Measurements from ENCODE around the gene CDKN3.
"Not testable (repeated sequence)": the region's sequence is repeated elsewhere in the genome, so short reads cannot be mapped to it uniquely, and the experiment has no call there.

The CDKN3 gene

GRCh38 chr14:54381821-54382220, 15.0 kb upstream of the CDKN3 start:
- in situ Hi-C loops (cut with HindIII; ENCODE audit: low pct_unique_long_range_greater_than_20kb, low sequenced_read_pairs), result no loop called here
- DNase-seq (ENCODE audit: low read depth in 1 of 2, low spot score in 1 of 2), result no peak
- TF ChIP-seq JUND (IDR thresholded peaks at IDR 0.05; ENCODE audit: low read depth), result no peak

GRCh38 chr14:54383835-54384234, 13.0 kb upstream of the CDKN3 start:
- no peak for TF ChIP-seq JUND (IDR thresholded peaks at IDR 0.05; ENCODE audit: low read depth)
- in situ Hi-C loops (cut with HindIII; ENCODE audit: low pct_unique_long_range_greater_than_20kb, low sequenced_read_pairs), result no loop called here
- DNase-seq (ENCODE audit: low read depth in 1 of 2, low spot score in 1 of 2), result no peak

GRCh38 chr14:54385556-54385955, 11.3 kb upstream of the CDKN3 start:
- no peak for TF ChIP-seq JUND (IDR thresholded peaks at IDR 0.05; ENCODE audit: low read depth)
- in situ Hi-C loops (cut with HindIII; ENCODE audit: low pct_unique_long_range_greater_than_20kb, low sequenced_read_pairs), result no loop called here
- no peak for DNase-seq (ENCODE audit: low read depth in 1 of 2, low spot score in 1 of 2)

- in situ Hi-C loops (cut with HindIII; ENCODE audit: low pct_unique_long_range_greater_than_20kb, low sequenced_read_pairs), result no loop called here
- TF ChIP-seq JUND (IDR thresholded peaks at IDR 0.05; ENCODE audit: low read depth), result no peak
- DNase-seq (ENCODE audit: low read depth in 1 of 2, low spot score in 1 of 2), result no peak
Measured at GRCh38 chr14:54387328-54387727, 9.5 kb upstream of the CDKN3 start.

GRCh38 chr14:54392131-54392859, 4.5 kb upstream of the CDKN3 start:
- DNase-seq (ENCODE audit: low read depth in 1 of 2, low spot score in 1 of 2), result no peak
- in situ Hi-C loops (cut with HindIII; ENCODE audit: low pct_unique_long_range_greater_than_20kb, low sequenced_read_pairs), result no loop called here
- TF ChIP-seq JUND (IDR thresholded peaks at IDR 0.05; ENCODE audit: low read depth), result no peak

- DNase-seq (ENCODE audit: low read depth in 1 of 2, low spot score in 1 of 2); in situ Hi-C loops (cut with HindIII; ENCODE audit: low pct_unique_long_range_greater_than_20kb, low sequenced_read_pairs): not testable (repeated sequence)
Measured at GRCh38 chr14:54392986-54393884, 3.6 kb upstream of the CDKN3 start.

GRCh38 chr14:54394596-54394995, 2.2 kb upstream of the CDKN3 start:
- TF ChIP-seq JUND (IDR thresholded peaks at IDR 0.05; ENCODE audit: low read depth), result no peak
- no peak for DNase-seq (ENCODE audit: low read depth in 1 of 2, low spot score in 1 of 2)
- in situ Hi-C loops (cut with HindIII; ENCODE audit: low pct_unique_long_range_greater_than_20kb, low sequenced_read_pairs), result no loop called here

- in situ Hi-C loops (cut with HindIII; ENCODE audit: low pct_unique_long_range_greater_than_20kb, low sequenced_read_pairs), result no loop called here
- no peak for DNase-seq (ENCODE audit: low read depth in 1 of 2, low spot score in 1 of 2)
- no peak for TF ChIP-seq JUND (IDR thresholded peaks at IDR 0.05; ENCODE audit: low read depth)
Measured at GRCh38 chr14:54395284-54395683, 1.5 kb upstream of the CDKN3 start.

- in situ Hi-C loops (cut with HindIII; ENCODE audit: low pct_unique_long_range_greater_than_20kb, low sequenced_read_pairs), result no loop called here
- no peak for DNase-seq (ENCODE audit: low read depth in 1 of 2, low spot score in 1 of 2)
- no peak for TF ChIP-seq JUND (IDR thresholded peaks at IDR 0.05; ENCODE audit: low read depth)
Measured at GRCh38 chr14:54395716-54396115, 1.1 kb upstream of the CDKN3 start.

- in situ Hi-C loops (cut with HindIII; ENCODE audit: low pct_unique_long_range_greater_than_20kb, low sequenced_read_pairs), result no loop called here
Measured at GRCh38 chr14:54396183-54396492, 669 bp upstream of the CDKN3 start.

GRCh38 chr14:54399560-54399959, 2.8 kb downstream of the CDKN3 start:
- no peak for DNase-seq (ENCODE audit: low read depth in 1 of 2, low spot score in 1 of 2)
- no peak for TF ChIP-seq JUND (IDR thresholded peaks at IDR 0.05; ENCODE audit: low read depth)
- in situ Hi-C loops (cut with HindIII; ENCODE audit: low pct_unique_long_range_greater_than_20kb, low sequenced_read_pairs), result no loop called here

More at GRCh38 chr14:54396183-54396492, 669 bp upstream of the CDKN3 start:
- TF ChIP-seq JUND (IDR thresholded peaks at IDR 0.05; ENCODE audit: low read depth), result no peak
- no peak for DNase-seq (ENCODE audit: low read depth in 1 of 2, low spot score in 1 of 2)

- in situ Hi-C loops (cut with HindIII; ENCODE audit: low pct_unique_long_range_greater_than_20kb, low sequenced_read_pairs); DNase-seq (ENCODE audit: low read depth in 1 of 2, low spot score in 1 of 2): not testable (repeated sequence)
Measured at GRCh38 chr14:54403401-54404005, 6.7 kb downstream of the CDKN3 start.

- DNase-seq (ENCODE audit: low read depth in 1 of 2, low spot score in 1 of 2), result no peak
- no peak for TF ChIP-seq JUND (IDR thresholded peaks at IDR 0.05; ENCODE audit: low read depth)
- in situ Hi-C loops (cut with HindIII; ENCODE audit: low pct_unique_long_range_greater_than_20kb, low sequenced_read_pairs), result no loop called here
Measured at GRCh38 chr14:54410215-54410614, 13.4 kb downstream of the CDKN3 start.

Data from T47D (cell line).